Spleen (tissue), 11 donors: ENCODE data around the gene NEK5. TPM values are rescaled to one million over a fixed set of nuclear protein-coding genes. Genes with fewer than 3 reads are reported as not detected.
"Not testable (repeated sequence)": the region's sequence is repeated elsewhere in the genome, so short reads cannot be mapped to it uniquely, and the experiment has no call there.

Experiments
- DNase-seq: peaks from one replicate; pipeline ENCODE4 v3.0.0-alpha.2; 2020
- H3K27ac ChIP-seq, 8 donors: fragments of 200-600 bp; sonication (generic) in 7 of 8; 1 replicate in 4 of 8; 2 replicates in 4 of 8; pipeline versions ENCODE4 v1.5.0 to v1.8.0; 2016 to 2021; ENCODE audit warnings: inconsistent platforms in 4 of 8, mild to moderate bottlenecking in 4 of 8, moderate library complexity in 1 of 8
- H3K27me3 ChIP-seq, 7 donors: fragments of 200-600 bp; sonication (generic) in 6 of 7; replicated peaks in 1 of 7; 1 replicate in 4 of 7; 2 replicates in 3 of 7; pipeline versions ENCODE4 v1.5.0 to v1.8.0; 2016 to 2021; ENCODE audit warnings: inconsistent platforms in 3 of 7, mild to moderate bottlenecking in 1 of 7
- H3K36me3 ChIP-seq, 6 donors: fragments of 200-600 bp; sonication (generic) in 5 of 6; 1 replicate in 4 of 6; 2 replicates in 2 of 6; pipeline versions ENCODE4 v1.5.0 to v1.8.0; 2016 to 2021; ENCODE audit warnings: inconsistent platforms in 2 of 6
- H3K4me1 ChIP-seq, 6 donors: fragments of 200-600 bp; sonication (generic) in 5 of 6; 1 replicate in 3 of 6; 2 replicates in 3 of 6; pipeline versions ENCODE4 v1.5.0 to v1.8.0; 2016 to 2021; ENCODE audit warnings: inconsistent platforms in 3 of 6
- H3K4me3 ChIP-seq, 8 donors: fragments of 200-600 bp; sonication (generic) in 7 of 8; 1 replicate in 4 of 8; 2 replicates in 4 of 8; pipeline versions ENCODE4 v1.5.0 to v1.8.0; 2016 to 2021; ENCODE audit warnings: inconsistent platforms in 4 of 8, mild to moderate bottlenecking in 4 of 8, moderate library complexity in 2 of 8
- H3K9me3 ChIP-seq, 8 donors: fragments of 200-600 bp; sonication (generic) in 7 of 8; 1 replicate in 4 of 8; 2 replicates in 4 of 8; pipeline versions ENCODE4 v1.5.0 to v1.8.0; 2016 to 2021; ENCODE audit warnings: inconsistent platforms in 4 of 8
- CTCF ChIP-seq, 11 experiments: fragments of 200-600 bp in 7 of 11; fragments of 450-650 bp in 4 of 11; sonication (generic) in 4 of 11; IDR thresholded peaks in 8 of 11; conservative IDR thresholded peaks in 3 of 11; 1 replicate in 7 of 11; 2 replicates in 4 of 11; pipeline versions ENCODE4 v1.4.0 to v1.8.0; 2016 to 2021; ENCODE audit warnings: antibody characterized with exemption in 11 of 11, inconsistent platforms in 4 of 11, mild to moderate bottlenecking in 1 of 11
- POLR2A ChIP-seq, 3 donors: fragments of 450-650 bp; IDR thresholded peaks; one replicate each; pipeline ENCODE4 v1.5.1; 2017; ENCODE audit warnings: antibody characterized with exemption in 3 of 3, mild to moderate bottlenecking in 1 of 3
- POLR2AphosphoS5 ChIP-seq, 3 donors: sonication (generic); formaldehyde crosslinking; IDR thresholded peaks; one replicate each; pipeline ENCODE4 v1.5.1; 2017; ENCODE audit warnings: antibody characterized with exemption in 3 of 3
- WGBS, 5 donors: extraction: QIAGEN DNeasy Blood & Tissue Kit in 3 of 5; methylation state at CpG; one replicate each; pipeline versions ENCODE4 v1.1.5 to v1.1.7; 2013 to 2018; 5-methylcytosine and 5-hydroxymethylcytosine counted together
- intact Hi-C: fragments of 100-400 bp; cut with DNase I; formaldehyde crosslinking; loops from one replicate; pipeline ENCODE4 v1.15.0; 2023; ENCODE audit warnings: low total_unique reads
- polyA plus RNA-seq, 3 donors: library from polyadenylated mRNA; stranded (reverse); fragments of 200-250 nt; gene quantifications; one replicate each; pipeline ENCODE4 v1.2.1, GENCODE V29; 2013
- total RNA-seq, 7 donors: library from RNA; depleted of rRNA in 3 of 7; stranded (reverse); fragments of >200 nt in 3 of 7; fragmentation: NEBNext Ultra II Directional in 4 of 7; extraction: Animal tissue kit (Norgen Biotek cat#: 25700) in 4 of 7; gene quantifications; one replicate each; pipeline versions ENCODE4 v1.1.0 to v1.2.1, GENCODE V29; 2016 to 2021
- donor health status: healthy with polysubstance abuse.
- donor health status: DM: no; HTN: no; CAD: no; lungs with moderate emphysema.
- donor health status: DM: no; HTN: no; CAD: no.
- donor health status: Bipolar disorder and iron deficiency.
- donor health status: healthy.
- donor health status: DM: no; HTN: no; CAD: no.
- donor health status: DM: yes; HTN: yes; CAD: no.

Gene NEK5
- total and polyA plus RNA-seq, 10 donors: 0.04 to 0.30 (median 0.10) TPM; not detected in 4

GRCh38 chr13:52169839-52170238, 41.0 kb upstream of the NEK5 start:
- DNase-seq: no peak
- Histone ChIP-seq H3K36me3 (peaks cover 0 to 97% (median 45%) of the 10 kb centered on the region in 6 donors), H3K4me1 (peaks cover 0 to 7% (median 4%) of the 10 kb centered on the region in 6 donors), H3K4me3 (no peak overlapping the region), H3K27ac (no peak overlapping the region), H3K9me3 (no peaks in the 10 kb centered on the region), H3K27me3 (no peaks in the 10 kb centered on the region)
- intact Hi-C loops: no loop called here
- TF ChIP-seq CTCF (IDR thresholded peaks at IDR 0.05 in 8 of 11, conservative IDR thresholded peaks at IDR 0.05 in 3 of 11) (no peak), POLR2A (IDR thresholded peaks at IDR 0.05) (no peak), POLR2AphosphoS5 (IDR thresholded peaks at IDR 0.05) (no peak)
- WGBS, 5 donors: 94 to 98% (median 95%) methylated on average over 5 of the region's 5 CpGs

- DNase-seq: no peak
- Histone ChIP-seq H3K9me3 (no peaks in the 10 kb centered on the region), H3K27ac (no peak overlapping the region), H3K36me3 (peaks cover 0 to 53% (median 27%) of the 10 kb centered on the region in 6 donors), H3K27me3 (no peaks in the 10 kb centered on the region), H3K4me1 (peaks cover 0 to 16% (median 4%) of the 10 kb centered on the region in 6 donors), H3K4me3 (no peak overlapping the region)
- 59 to 75% (median 62%) methylated on average over 2 of the region's 2 CpGs for WGBS, 5 donors
- intact Hi-C loops: no loop called here
- TF ChIP-seq POLR2AphosphoS5 (IDR thresholded peaks at IDR 0.05): no peak
- TF ChIP-seq CTCF (IDR thresholded peaks at IDR 0.05 in 8 of 11, conservative IDR thresholded peaks at IDR 0.05 in 3 of 11): no peak
- TF ChIP-seq POLR2A (IDR thresholded peaks at IDR 0.05): no peak
Measured at GRCh38 chr13:52165411-52165810, 36.5 kb upstream of the NEK5 start.

GRCh38 chr13:52164989-52165388, 36.1 kb upstream of the NEK5 start:
- no peak overlapping the region for H3K27ac ChIP-seq
- TF ChIP-seq POLR2A (IDR thresholded peaks at IDR 0.05) (no peak), CTCF (IDR thresholded peaks at IDR 0.05 in 8 of 11, conservative IDR thresholded peaks at IDR 0.05 in 3 of 11) (no peak), POLR2AphosphoS5 (IDR thresholded peaks at IDR 0.05) (no peak)

GRCh38 chr13:52163878-52164277, 35.0 kb upstream of the NEK5 start:
- H3K27ac ChIP-seq, DNase-seq, intact Hi-C loops, H3K27me3 ChIP-seq, H3K4me3 ChIP-seq, H3K9me3 ChIP-seq: not testable (repeated sequence)
- H3K4me1 ChIP-seq: peaks cover 6 to 27% (median 12%) of the 10 kb centered on the region in 6 donors
- WGBS, 5 donors: 86 to 95% (median 89%) methylated on average over 3 of the region's 3 CpGs
- H3K36me3 ChIP-seq: peaks cover 0 to 38% (median 12%) of the 10 kb centered on the region in 6 donors

More at GRCh38 chr13:52164989-52165388, 36.1 kb upstream of the NEK5 start:
- peaks cover under 1 to 20% (median 7%) of the 10 kb centered on the region in 6 donors for H3K4me1 ChIP-seq
- no peak overlapping the region for H3K4me3 ChIP-seq
- DNase-seq: no peak
- no peaks in the 10 kb centered on the region for H3K9me3 ChIP-seq
- no peaks in the 10 kb centered on the region for H3K27me3 ChIP-seq
- peaks cover 0 to 49% (median 22%) of the 10 kb centered on the region in 6 donors for H3K36me3 ChIP-seq
- intact Hi-C loops: no loop called here
